ENCODE results near the gene CBFA2T3. TPM values are rescaled to one million over a fixed set of nuclear protein-coding genes. Genes with fewer than 3 reads are reported as not detected.
"Not testable (repeated sequence)": the region's sequence is repeated elsewhere in the genome, so short reads cannot be mapped to it uniquely, and the experiment has no call there.

CBFA2T3 gene
- total RNA-seq, 4 donors from 2014 or later: 4.0 to 18.5 (median 5.5) TPM

- Histone ChIP-seq H3K27ac (no peak overlapping the region), H3K4me3 (no peak overlapping the region), H3K4me1 (peaks cover 0 to 12% (median 3%) of the 10 kb centered on the region in 4 donors), H3K36me3 (no peaks in the 10 kb centered on the region), H3K27me3 (no peaks in the 10 kb centered on the region), H3K9me3 (no peaks in the 10 kb centered on the region)
- 88% methylated on average over 16 of the region's 16 CpGs; no CpG with 5 or more reads in 1 of the 2 donors for WGBS, 2 donors (ENCODE audit: low coverage in 1 of 2)
- TF ChIP-seq EP300 (IDR thresholded peaks at IDR 0.05; ENCODE audit: low read depth) (no peak), CTCF (IDR thresholded peaks at IDR 0.05) (no peak)
- DNase-seq: no peak
- in situ Hi-C loops (cut with MboI; ENCODE audit: low pct_ligation_motif_present in 1 of 4, low pct_unique_long_range_greater_than_20kb in 1 of 4, low sequenced_read_pairs in 3 of 4) (no loop called here), intact Hi-C loops (cut with DNase I; ENCODE audit: low total_unique reads) (no loop called here)
These were observed 85.9 kb downstream of the CBFA2T3 start for GRCh38 chr16:88891083-88891482.

GRCh38 chr16:88889702-88890352, 87.2 kb downstream of the CBFA2T3 start:
- intact Hi-C loops (cut with DNase I; ENCODE audit: low total_unique reads); H3K4me3 ChIP-seq; H3K27me3 ChIP-seq; H3K27ac ChIP-seq; DNase-seq; in situ Hi-C loops (cut with MboI; ENCODE audit: low pct_ligation_motif_present in 1 of 4, low pct_unique_long_range_greater_than_20kb in 1 of 4, low sequenced_read_pairs in 3 of 4); H3K36me3 ChIP-seq; H3K9me3 ChIP-seq: not testable (repeated sequence)
- 89% methylated on average over 48 of the region's 48 CpGs; no CpG with 5 or more reads in 1 of the 2 donors for WGBS, 2 donors (ENCODE audit: low coverage in 1 of 2)
- peaks cover 0 to 14% (median 3%) of the 10 kb centered on the region in 4 donors for H3K4me1 ChIP-seq

DNA sequence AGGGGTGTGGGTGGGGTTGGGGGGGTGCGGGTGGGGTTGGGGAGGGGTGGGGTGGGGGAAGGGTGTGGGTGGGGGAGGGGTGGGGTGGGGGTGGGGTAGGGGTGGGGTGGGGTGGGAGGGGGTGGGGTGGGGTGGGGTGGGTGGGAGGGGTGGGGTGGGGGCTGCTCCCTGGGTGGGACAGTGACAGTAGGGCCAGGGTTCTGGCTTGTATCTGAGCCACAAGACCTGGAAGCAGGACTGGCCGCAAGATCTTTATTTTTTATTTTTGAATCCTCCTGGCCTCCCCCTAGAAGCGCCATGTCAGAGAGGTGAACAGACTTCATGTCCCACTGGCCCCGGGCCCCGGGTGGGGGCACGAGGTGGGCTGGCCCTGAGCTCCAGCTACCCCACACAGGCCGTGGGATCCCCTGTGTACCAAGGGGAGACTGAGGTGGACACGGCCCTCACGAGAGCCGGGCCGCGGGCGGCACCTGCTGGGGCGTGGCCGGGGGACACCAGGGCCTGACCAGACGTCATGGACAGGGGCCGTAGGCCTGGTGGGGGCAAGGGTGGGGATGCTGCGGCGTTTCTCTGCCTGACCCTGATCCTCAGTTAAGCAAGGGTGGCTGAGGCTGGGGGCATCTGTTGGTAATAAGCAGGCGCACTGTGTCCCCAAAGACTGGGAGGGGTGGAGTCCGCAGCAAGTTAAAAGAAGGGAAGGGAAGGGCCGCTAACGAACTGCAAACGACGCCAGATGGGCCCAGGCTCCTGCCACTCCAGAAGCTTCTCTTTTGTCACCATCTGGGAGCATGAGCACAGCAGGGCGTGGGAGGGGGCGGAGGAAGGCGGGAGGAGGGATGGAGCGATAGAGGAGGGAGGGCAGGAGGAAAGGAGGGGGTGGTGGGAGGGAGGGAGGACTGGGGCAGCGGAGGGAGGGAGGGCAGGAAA, 88.3 kb downstream of the CBFA2T3 start:
- no peak overlapping the region for H3K27ac ChIP-seq
- DNase-seq: no peak
- H3K4me1 ChIP-seq: peaks cover 0 to 14% (median 3%) of the 10 kb centered on the region in 4 donors
- no peaks in the 10 kb centered on the region for H3K36me3 ChIP-seq
- whole genome bisulfite sequencing, 2 donors (ENCODE audit: low coverage in 1 of 2): 53% methylated on average over 27 of the region's 30 CpGs; no CpG with 5 or more reads in 1 of the 2 donors
- intact Hi-C loops (cut with DNase I; ENCODE audit: low total_unique reads): no loop called here
- no peaks in the 10 kb centered on the region for H3K9me3 ChIP-seq
- H3K27me3 ChIP-seq: no peaks in the 10 kb centered on the region
- in situ Hi-C loops (cut with MboI; ENCODE audit: low pct_ligation_motif_present in 1 of 4, low pct_unique_long_range_greater_than_20kb in 1 of 4, low sequenced_read_pairs in 3 of 4): no loop called here
- TF ChIP-seq POLR2AphosphoS5 (IDR thresholded peaks at IDR 0.05): no peak
- no peak overlapping the region for H3K4me3 ChIP-seq

- H3K4me1 ChIP-seq: peaks cover 0 to 14% (median 3%) of the 10 kb centered on the region in 4 donors
- H3K36me3 ChIP-seq: no peaks in the 10 kb centered on the region
- intact Hi-C loops (cut with DNase I; ENCODE audit: low total_unique reads) (no loop called here), in situ Hi-C loops (cut with MboI; ENCODE audit: low pct_ligation_motif_present in 1 of 4, low pct_unique_long_range_greater_than_20kb in 1 of 4, low sequenced_read_pairs in 3 of 4) (no loop called here)
- no peak for DNase-seq
- H3K4me3 ChIP-seq: no peak overlapping the region
- no peaks in the 10 kb centered on the region for H3K27me3 ChIP-seq
- peak overlapping the region; percentile 7 to 65 (median 48) for H3K27ac ChIP-seq
- TF ChIP-seq EP300 (IDR thresholded peaks at IDR 0.05; ENCODE audit: low read depth): no peak
- no peak for TF ChIP-seq POLR2A (IDR thresholded peaks at IDR 0.05)
- WGBS, 2 donors (ENCODE audit: low coverage in 1 of 2): 74% methylated on average over 10 of the region's 14 CpGs; no CpG with 5 or more reads in 1 of the 2 donors
- H3K9me3 ChIP-seq: no peaks in the 10 kb centered on the region
These were observed 89.0 kb downstream of the CBFA2T3 start for GRCh38 chr16:88888057-88888456.

- WGBS, 2 donors (ENCODE audit: low coverage in 1 of 2): 73% methylated on average over 38 of the region's 39 CpGs; no CpG with 5 or more reads in 1 of the 2 donors
- in situ Hi-C loops (cut with MboI; ENCODE audit: low pct_ligation_motif_present in 1 of 4, low pct_unique_long_range_greater_than_20kb in 1 of 4, low sequenced_read_pairs in 3 of 4): no loop called here
- DNase-seq: peak; percentile 65
These were observed 90.0 kb downstream of the CBFA2T3 start for GRCh38 chr16:88886845-88887521.

More at GRCh38 chr16:88886845-88887521, 90.0 kb downstream of the CBFA2T3 start:
- peaks cover 0 to 16% (median 4%) of the 10 kb centered on the region in 4 donors for H3K4me1 ChIP-seq
- H3K9me3 ChIP-seq: no peaks in the 10 kb centered on the region
- TF ChIP-seq POLR2A (IDR thresholded peaks at IDR 0.05) (no peak), EP300 (IDR thresholded peaks at IDR 0.05; ENCODE audit: low read depth) (no peak), POLR2AphosphoS5 (IDR thresholded peaks at IDR 0.05) (peak; percentile 52 to 89 (median 86))
- intact Hi-C loops (cut with DNase I; ENCODE audit: low total_unique reads): no loop called here
- no peaks in the 10 kb centered on the region for H3K36me3 ChIP-seq
- H3K27me3 ChIP-seq: no peaks in the 10 kb centered on the region
- H3K27ac ChIP-seq: peak overlapping the region; percentile 19 to 65 (median 48)
- no peak overlapping the region for H3K4me3 ChIP-seq
